Vagina (tissue), 2 donors: Measurements from ENCODE around the gene KIF26A.

Experiments used
- POLR2AphosphoS5 ChIP-seq, 2 donors: sonication (generic); formaldehyde crosslinking; IDR thresholded peaks; one replicate each; pipeline ENCODE4 v1.9.0; 2017; ENCODE audit warnings: antibody characterized with exemption in 2 of 2, mild to moderate bottlenecking in 2 of 2, low read depth in 1 of 2; ENCODE audit not compliant: insufficient read depth in 1 of 2
- TF ChIP-seq, protein P1 (sequence below), 3 experiments: fragments of 450-650 bp in 2 of 3; fragments of 200-600 bp in 1 of 3; sonication (generic) in 1 of 3; IDR thresholded peaks; one replicate each; pipeline ENCODE4 v1.5.1; 2017 to 2019; ENCODE audit warnings: antibody characterized with exemption in 3 of 3, mild to moderate bottlenecking in 2 of 3, moderate library complexity in 2 of 3

DNA sequence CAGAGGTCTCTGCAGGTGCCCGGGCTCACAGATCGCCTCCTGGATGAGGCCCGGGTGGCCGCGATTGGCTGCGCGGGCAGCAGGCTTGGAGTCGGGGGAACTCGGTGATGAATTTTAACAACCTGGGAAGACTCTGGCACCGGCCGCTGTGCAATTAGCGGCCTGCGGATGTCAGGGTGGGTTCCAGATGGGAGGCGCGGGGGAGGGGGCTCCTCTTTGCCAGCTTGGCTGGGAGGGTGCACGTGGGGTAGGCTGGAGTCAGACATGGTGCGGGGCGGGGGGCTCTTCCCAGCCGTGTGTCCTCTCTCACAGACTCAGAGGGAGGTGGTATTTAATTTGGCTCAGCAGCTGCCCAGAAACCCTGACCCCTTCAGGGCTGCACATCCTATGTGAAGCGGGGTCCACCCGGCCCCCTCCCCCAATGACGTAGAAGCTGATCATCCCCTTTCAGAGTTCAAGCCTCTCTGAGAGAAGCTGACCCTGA, 81.4 kb downstream of the KIF26A start:
- TF ChIP-seq, protein P1, sequence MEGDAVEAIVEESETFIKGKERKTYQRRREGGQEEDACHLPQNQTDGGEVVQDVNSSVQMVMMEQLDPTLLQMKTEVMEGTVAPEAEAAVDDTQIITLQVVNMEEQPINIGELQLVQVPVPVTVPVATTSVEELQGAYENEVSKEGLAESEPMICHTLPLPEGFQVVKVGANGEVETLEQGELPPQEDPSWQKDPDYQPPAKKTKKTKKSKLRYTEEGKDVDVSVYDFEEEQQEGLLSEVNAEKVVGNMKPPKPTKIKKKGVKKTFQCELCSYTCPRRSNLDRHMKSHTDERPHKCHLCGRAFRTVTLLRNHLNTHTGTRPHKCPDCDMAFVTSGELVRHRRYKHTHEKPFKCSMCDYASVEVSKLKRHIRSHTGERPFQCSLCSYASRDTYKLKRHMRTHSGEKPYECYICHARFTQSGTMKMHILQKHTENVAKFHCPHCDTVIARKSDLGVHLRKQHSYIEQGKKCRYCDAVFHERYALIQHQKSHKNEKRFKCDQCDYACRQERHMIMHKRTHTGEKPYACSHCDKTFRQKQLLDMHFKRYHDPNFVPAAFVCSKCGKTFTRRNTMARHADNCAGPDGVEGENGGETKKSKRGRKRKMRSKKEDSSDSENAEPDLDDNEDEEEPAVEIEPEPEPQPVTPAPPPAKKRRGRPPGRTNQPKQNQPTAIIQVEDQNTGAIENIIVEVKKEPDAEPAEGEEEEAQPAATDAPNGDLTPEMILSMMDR (IDR thresholded peaks at IDR 0.05), result no peak
- no peak for TF ChIP-seq POLR2AphosphoS5 (IDR thresholded peaks at IDR 0.05; ENCODE audit: insufficient read depth in 1 of 2, low read depth in 1 of 2)
